ENCODE measurements around the gene GTF2H2C.
"Not testable (repeated sequence)": the region's sequence is repeated elsewhere in the genome, so short reads cannot be mapped to it uniquely, and the experiment has no call there.

GTF2H2C gene

GRCh38 chr5:69568072-69568471 is 8.1 kb downstream of the GTF2H2C start:
- not testable (repeated sequence) for DNase-seq

DNA sequence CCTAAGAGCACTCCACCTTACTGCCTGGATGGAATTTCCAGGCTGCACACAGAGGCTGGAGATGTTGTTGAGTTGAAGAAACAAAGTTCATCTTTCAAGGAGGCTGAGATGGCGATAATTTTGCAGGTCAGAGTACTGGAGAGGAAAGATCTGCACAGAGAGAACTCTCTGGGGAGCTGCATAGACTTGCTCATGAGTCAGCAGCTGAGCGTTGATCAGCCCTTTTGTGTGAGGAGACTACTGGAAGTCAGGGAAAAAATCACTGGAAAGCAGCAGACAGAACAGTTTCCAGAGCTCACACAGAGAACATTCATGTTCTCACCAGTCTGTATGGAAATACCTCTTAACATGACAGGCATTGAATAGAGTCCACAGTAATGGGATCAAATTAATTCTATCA is 23.4 kb downstream of the GTF2H2C start:
- DNase-seq: not testable (repeated sequence)

GRCh38 chr5:69596114-69596840 is 36.3 kb downstream of the GTF2H2C start:
- DNase-seq: not testable (repeated sequence)

GRCh38 chr5:69601947-69602346 is 42.0 kb downstream of the GTF2H2C start:
- DNase-seq: not testable (repeated sequence)

DNA sequence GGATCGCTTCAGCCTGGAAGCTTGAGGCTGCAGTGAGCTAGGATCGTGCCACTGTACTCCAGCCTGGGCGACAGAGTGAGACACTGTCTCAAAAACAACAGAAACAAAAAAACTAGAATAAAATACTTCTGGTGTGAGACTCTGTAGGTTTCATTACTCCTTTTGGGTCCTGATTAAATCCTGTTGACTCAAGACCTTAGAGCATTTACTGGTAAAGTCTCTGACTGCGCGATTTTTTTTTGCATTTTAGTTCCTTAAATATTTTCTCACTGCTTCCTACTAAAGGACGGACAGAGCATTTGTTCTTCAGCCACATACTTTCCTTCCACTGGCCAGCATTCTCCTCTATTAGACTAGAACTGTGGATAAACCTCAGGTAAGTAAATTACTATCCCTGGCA is 46.8 kb downstream of the GTF2H2C start:
- not testable (repeated sequence) for DNase-seq

GRCh38 chr5:69607750-69608149 is 47.8 kb downstream of the GTF2H2C start:
- not testable (repeated sequence) for DNase-seq

GRCh38 chr5:69608861-69609496 is 49.0 kb downstream of the GTF2H2C start:
- not testable (repeated sequence) for DNase-seq

DNA sequence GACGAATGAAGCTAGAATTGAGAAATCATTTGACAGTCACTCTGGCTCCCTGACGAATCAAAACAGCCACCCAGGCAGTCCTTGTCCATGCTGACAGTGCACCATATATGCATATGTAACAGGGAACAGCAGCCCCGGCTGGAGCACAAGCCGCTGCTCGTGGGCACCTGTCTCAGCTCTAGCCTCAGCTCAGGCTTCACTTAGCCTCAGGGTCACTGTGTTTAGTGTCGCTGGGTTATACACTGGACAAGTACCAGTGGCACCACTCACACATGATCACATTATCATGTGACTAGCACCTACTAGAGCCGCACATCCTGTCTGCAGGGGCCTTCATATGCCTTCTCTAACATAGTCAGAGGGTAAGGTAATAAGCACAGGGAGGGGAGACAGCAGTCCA is 54.9 kb downstream of the GTF2H2C start:
- DNase-seq: not testable (repeated sequence)

GRCh38 chr5:69631879-69632278 is 71.9 kb downstream of the GTF2H2C start:
- DNase-seq: not testable (repeated sequence)
